Bronchial epithelial cell (primary cell): ENCODE data around the gene AATK. TPM values are rescaled to one million over a fixed set of nuclear protein-coding genes. Genes with fewer than 3 reads are reported as not detected.

Experiments used
- DNase-seq: peaks from one replicate; pipeline ENCODE4 v3.0.0-alpha.2; 2010; ENCODE audit warnings: low read depth
- FAIRE-seq: peaks from 2 replicates; lab custom pipeline; 2011; peaks lifted over from hg19 to GRCh38; lab: Jason Lieb, UNC
- H3K27me3 ChIP-seq: 2 replicates; pipeline ENCODE4 v1.5.1; 2011; ENCODE audit warnings: low read length; ENCODE audit not compliant: control insufficient read depth, insufficient read depth
- H3K36me3 ChIP-seq: 2 replicates; pipeline ENCODE4 v1.5.1; 2011; ENCODE audit warnings: low read length; ENCODE audit not compliant: control insufficient read depth, insufficient read depth
- H3K4me3 ChIP-seq: 2 replicates; pipeline ENCODE4 v1.5.1; 2011; ENCODE audit warnings: mild to moderate bottlenecking, low read depth, low read length, control low read depth
- total RNA-seq: library from RNA; depleted of rRNA; stranded (reverse); fragments of >200 nt; gene quantifications from 2 replicates; pipeline ENCODE4 v1.2.1, GENCODE V29; 2014
- TF ChIP-seq, protein P1 (sequence below): IDR thresholded peaks from 2 replicates; pipeline ENCODE4 v1.5.1; 2011; ENCODE audit warnings: mild to moderate bottlenecking, moderate library complexity, low read length, control low read depth, inconsistent platforms; ENCODE audit not compliant: insufficient read depth, severe bottlenecking

The AATK gene
- total RNA-seq, 1 donor from 2014 or later, result 0.79 TPM

DNA sequence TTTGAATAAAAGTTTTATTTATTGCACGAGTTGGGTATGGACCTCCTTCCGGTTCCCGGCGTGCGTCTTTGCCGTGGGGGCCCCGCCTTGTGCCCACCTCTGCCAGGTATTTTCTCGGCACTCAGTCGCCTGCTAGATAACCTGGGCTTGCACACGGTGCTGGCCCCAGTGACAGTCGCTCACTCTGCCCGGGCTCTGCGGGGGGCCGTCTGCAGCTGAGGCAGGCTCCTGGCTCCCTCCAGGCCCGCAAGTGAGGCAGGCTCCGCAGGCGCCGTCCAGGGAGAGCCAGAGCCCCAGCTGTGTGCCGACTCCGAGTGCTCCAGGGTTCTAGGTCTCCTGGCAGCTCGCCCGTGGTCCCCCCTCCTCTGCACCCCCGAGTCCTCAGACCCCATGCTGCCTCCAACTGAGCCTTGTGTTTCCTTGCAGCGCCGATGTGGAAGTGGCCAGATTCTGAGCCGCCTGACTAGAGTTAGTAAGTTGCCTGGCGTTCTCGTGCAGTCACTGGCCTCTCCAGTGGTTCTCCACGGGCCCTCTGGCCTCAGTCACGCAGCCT is 55.5 kb downstream of the AATK start:
- TF ChIP-seq, protein P1, sequence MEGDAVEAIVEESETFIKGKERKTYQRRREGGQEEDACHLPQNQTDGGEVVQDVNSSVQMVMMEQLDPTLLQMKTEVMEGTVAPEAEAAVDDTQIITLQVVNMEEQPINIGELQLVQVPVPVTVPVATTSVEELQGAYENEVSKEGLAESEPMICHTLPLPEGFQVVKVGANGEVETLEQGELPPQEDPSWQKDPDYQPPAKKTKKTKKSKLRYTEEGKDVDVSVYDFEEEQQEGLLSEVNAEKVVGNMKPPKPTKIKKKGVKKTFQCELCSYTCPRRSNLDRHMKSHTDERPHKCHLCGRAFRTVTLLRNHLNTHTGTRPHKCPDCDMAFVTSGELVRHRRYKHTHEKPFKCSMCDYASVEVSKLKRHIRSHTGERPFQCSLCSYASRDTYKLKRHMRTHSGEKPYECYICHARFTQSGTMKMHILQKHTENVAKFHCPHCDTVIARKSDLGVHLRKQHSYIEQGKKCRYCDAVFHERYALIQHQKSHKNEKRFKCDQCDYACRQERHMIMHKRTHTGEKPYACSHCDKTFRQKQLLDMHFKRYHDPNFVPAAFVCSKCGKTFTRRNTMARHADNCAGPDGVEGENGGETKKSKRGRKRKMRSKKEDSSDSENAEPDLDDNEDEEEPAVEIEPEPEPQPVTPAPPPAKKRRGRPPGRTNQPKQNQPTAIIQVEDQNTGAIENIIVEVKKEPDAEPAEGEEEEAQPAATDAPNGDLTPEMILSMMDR, result no peak
- Histone ChIP-seq H3K4me3 (no peak overlapping the region), H3K27me3 (no peaks in the 10 kb centered on the region), H3K36me3 (peaks cover 39% of the 10 kb centered on the region)
- FAIRE-seq (no peak), DNase-seq (no peak)

DNA sequence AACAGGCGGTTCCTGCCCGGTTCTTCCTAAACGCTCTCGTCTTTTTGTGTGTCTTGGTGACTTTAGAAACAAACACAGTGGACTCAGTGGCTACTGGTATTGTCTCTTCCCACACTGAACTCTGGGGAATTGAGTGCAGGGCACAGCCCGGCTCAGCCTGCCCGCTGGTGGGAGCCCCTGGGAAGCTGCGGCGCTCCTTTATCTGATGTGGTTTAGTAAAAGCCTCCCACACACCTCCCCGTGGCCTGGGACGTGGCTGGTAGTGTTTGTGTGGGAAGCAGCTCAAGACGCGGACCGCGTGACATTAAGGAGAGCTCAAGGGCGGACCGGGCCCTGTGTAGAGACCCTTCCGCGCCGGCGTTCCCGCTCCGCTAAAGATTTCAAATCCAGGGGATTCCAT is 56.1 kb downstream of the AATK start:
- DNase-seq, result no peak
- Histone ChIP-seq H3K36me3 (peaks cover 45% of the 10 kb centered on the region), H3K4me3 (no peak overlapping the region), H3K27me3 (no peaks in the 10 kb centered on the region)
- no peak for FAIRE-seq
- TF ChIP-seq, protein P1, result no peak

DNA sequence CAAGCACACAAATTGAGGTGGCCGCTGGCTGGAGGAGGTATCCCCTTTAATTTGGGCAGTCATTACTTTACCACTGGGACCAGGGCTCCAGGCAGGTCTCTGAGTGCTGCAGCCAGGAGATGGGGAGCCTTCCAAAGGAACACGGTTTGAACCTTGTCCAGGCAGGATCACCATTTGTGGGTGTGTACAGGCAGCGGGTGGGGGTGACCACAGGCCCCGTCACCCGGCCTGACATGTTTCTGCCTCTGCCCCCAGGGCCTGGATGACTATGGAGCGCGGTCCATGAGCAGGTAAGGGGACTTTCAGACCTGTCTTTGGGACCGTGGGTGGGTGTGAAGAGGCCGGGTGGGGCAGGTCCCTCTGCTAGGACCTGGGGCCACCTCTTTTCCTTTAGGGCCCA is 57.8 kb downstream of the AATK start:
- peaks cover 60% of the 10 kb centered on the region for H3K36me3 ChIP-seq
- no peaks in the 10 kb centered on the region for H3K27me3 ChIP-seq
- H3K4me3 ChIP-seq, result no peak overlapping the region
- TF ChIP-seq, protein P1, result no peak
- FAIRE-seq (no peak), DNase-seq (no peak)

DNA sequence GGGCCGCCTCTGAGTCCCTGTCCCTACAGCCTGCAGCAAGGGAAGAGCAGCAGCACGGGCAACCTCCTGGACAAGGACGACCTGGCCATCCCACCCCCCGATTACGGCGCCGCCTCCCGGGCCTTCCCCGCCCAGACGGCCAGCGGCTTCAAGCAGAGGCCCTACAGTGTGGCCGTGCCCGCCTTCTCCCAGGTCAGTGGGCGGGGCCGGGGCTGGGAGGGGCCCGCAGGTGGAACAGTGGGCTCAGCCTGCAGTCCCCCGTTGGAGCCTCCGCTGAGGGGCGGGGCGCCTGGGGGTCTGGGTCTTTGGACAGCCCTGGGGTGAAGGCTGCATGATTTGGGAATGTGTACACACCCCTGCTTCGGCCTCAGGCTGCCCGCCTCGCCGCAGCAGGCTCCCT is 59.3 kb downstream of the AATK start:
- no peak for FAIRE-seq
- Histone ChIP-seq H3K36me3 (peaks cover 64% of the 10 kb centered on the region), H3K27me3 (no peaks in the 10 kb centered on the region), H3K4me3 (no peak overlapping the region)
- DNase-seq, result no peak
- TF ChIP-seq, protein P1, result no peak

DNA sequence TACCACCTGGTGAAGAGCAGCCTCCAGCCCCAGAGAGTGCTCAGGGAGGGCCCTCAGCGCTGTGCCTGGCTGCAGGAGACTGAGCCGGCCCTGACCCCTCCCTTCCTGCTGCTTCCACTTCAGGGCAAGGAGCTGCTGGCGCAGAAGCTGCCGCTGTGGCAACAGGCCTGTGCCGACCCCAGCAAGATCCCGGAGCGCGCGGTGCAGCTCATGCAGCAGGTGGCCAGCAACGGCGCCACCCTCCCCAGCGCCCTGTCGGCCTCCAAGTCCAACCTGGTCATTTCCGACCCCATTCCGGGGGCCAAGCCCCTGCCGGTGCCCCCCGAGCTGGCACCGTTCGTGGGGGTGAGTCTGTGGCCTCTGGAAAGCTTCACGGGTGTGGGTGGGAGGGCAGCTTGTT is 62.6 kb downstream of the AATK start:
- H3K4me3 ChIP-seq, result no peak overlapping the region
- DNase-seq, result no peak
- no peaks in the 10 kb centered on the region for H3K27me3 ChIP-seq
- H3K36me3 ChIP-seq, result peaks cover 69% of the 10 kb centered on the region
- TF ChIP-seq, protein P1, result no peak
- no peak for FAIRE-seq

DNA sequence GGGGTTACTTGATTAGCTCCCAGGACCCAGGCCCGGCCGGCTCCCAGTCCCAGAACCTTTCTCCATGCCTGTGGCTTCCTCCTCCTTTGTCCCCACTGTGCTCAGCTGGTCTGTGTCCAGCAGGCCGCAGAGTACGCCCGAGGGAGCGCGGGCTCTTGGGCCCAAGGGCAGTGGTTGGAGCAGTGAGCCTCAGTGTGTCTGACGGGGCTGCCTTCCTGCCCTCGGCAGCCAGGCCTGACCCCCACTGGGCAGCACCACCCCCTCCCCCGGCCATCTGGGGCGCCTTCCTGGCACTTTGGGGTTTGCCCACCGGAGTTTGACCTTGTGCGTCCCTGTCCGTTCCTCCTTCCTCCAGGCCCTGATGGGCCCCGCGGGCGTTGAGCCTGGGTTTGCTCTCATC is 63.2 kb downstream of the AATK start:
- no peak overlapping the region for H3K4me3 ChIP-seq
- no peak for FAIRE-seq
- DNase-seq, result no peak
- TF ChIP-seq, protein P1, result no peak
- peaks cover 67% of the 10 kb centered on the region for H3K36me3 ChIP-seq
- no peaks in the 10 kb centered on the region for H3K27me3 ChIP-seq
